ENCODE measurements around the gene GABARAP. TPM values are rescaled to one million over a fixed set of nuclear protein-coding genes. Genes with fewer than 3 reads are reported as not detected.

The GABARAP gene
- total and polyA plus RNA-seq, 2 donors (not counting 1 experiment from before 2014, with no cell fraction given) = 323 to 371 TPM

- TF ChIP-seq CTCF (IDR thresholded peaks at IDR 0.05) (no peak), EZH2 (IDR thresholded peaks at IDR 0.05; ENCODE audit: borderline replicate concordance, insufficient read depth, low read depth, low read length, poor library complexity, severe bottlenecking) (no peak)
- CTCF ChIA-PET = no interaction called here
- whole genome bisulfite sequencing (ENCODE audit: insufficient coverage) = 87% methylated on average over 3 of the region's 5 CpGs
- DNase-seq (no peak), ATAC-seq (ENCODE audit: low read depth) (no peak)
- Histone ChIP-seq H4K20me1 (ENCODE audit: control insufficient read depth, insufficient read depth, low read length, poor library complexity, severe bottlenecking) (peaks cover 11% of the 10 kb centered on the region), H3K9ac (ENCODE audit: low read length) (peak overlapping the region; percentile 94), H3K27me3 (replicated peaks in 1 of 4; ENCODE audit: control extremely low read depth in 1 of 4, control insufficient read depth in 3 of 4, insufficient read depth in 4 of 4, low read length in 3 of 4) (no peaks in the 10 kb centered on the region), H3K36me3 (replicated peaks in 1 of 2; ENCODE audit: control extremely low read depth in 1 of 2, control insufficient read depth in 1 of 2, extremely low read depth in 1 of 2, insufficient read depth in 2 of 2, low read length in 1 of 2) (peaks cover 6 to 35% of the 10 kb centered on the region in 2 experiments), H3K4me1 (ENCODE audit: control insufficient read depth in 2 of 2, insufficient read depth in 2 of 2, low read length in 2 of 2) (peaks cover 30 to 33% of the 10 kb centered on the region in 2 donors), H3K9me3 (ENCODE audit: control extremely low read depth in 1 of 3, control insufficient read depth in 2 of 3, insufficient read depth in 1 of 3, low read length in 2 of 3) (no peaks in the 10 kb centered on the region), H3K4me2 (replicated peaks; ENCODE audit: low read depth, low read length, poor library complexity, severe bottlenecking) (peak overlapping the region; percentile 99), H2AFZ (ENCODE audit: insufficient read depth, low read depth, low read length, poor library complexity, severe bottlenecking) (peak overlapping the region; percentile 86), H3K79me2 (ENCODE audit: control insufficient read depth, insufficient read depth, low read length) (peaks cover 46% of the 10 kb centered on the region), H3K4me3 (ENCODE audit: control extremely low read depth in 1 of 5, extremely low read depth in 1 of 5, insufficient read depth in 1 of 5, low read depth in 2 of 5, low read length in 4 of 5) (peak overlapping the region; percentile 69 to 90 (median 78)), H3K27ac (ENCODE audit: low read length in 2 of 2) (peak overlapping the region; percentile 98 to 100)
- POLR2A ChIA-PET = no interaction called here
- Mint-ChIP-seq H3K27ac (peak overlapping the region; percentile 100), H3K9me3 (ENCODE audit: insufficient read depth) (no peaks in the 10 kb centered on the region), H3K4me1 (peaks cover 43% of the 10 kb centered on the region), H3K27me3 (no peaks in the 10 kb centered on the region), H3K4me3 (peak overlapping the region; percentile 98)
- intact Hi-C loops (cut with micrococcal nuclease) = loop anchor here (5.0 kb wide), 2 partner anchors 434 to 604 kb away; partner anchors contain the start of genes CYB5D1, NAA38, TMEM88 and TP53
Measured at GRCh38 chr17:7253082-7253481, 10.8 kb upstream of the GABARAP start.

Measured in B cell (primary cell).